ENCODE data around the gene MCAM.

The MCAM gene

GRCh38 chr11:119316729-119317591 is at the start of gene MCAM:
Gene MCAM (minus strand): TSS chr11:119317130. CDS start chr11:119317101, 29 bp downstream.
- DNase-seq (ENCODE audit: low read depth in 3 of 3, low spot score in 1 of 3) = no peak

- DNase-seq (ENCODE audit: low read depth in 3 of 3, low spot score in 1 of 3) = no peak
Measured at GRCh38 chr11:119365071-119365591, 48.2 kb upstream of the MCAM start.

- DNase-seq (ENCODE audit: low read depth in 3 of 3, low spot score in 1 of 3) = peak in 2 of 3 donors; percentile 21 to 52
Measured at GRCh38 chr11:119363851-119364590, 47.1 kb upstream of the MCAM start.

GRCh38 chr11:119363081-119363850 is 46.3 kb upstream of the MCAM start:
- DNase-seq (ENCODE audit: low read depth in 3 of 3, low spot score in 1 of 3) = no peak

- DNase-seq (ENCODE audit: low read depth in 3 of 3, low spot score in 1 of 3) = no peak
Measured at GRCh38 chr11:119362741-119363080, 45.8 kb upstream of the MCAM start.

GRCh38 chr11:119361941-119362725 is 45.2 kb upstream of the MCAM start:
- no peak for DNase-seq (ENCODE audit: low read depth in 3 of 3, low spot score in 1 of 3)

GRCh38 chr11:119361056-119361787 is 44.3 kb upstream of the MCAM start:
- no peak for DNase-seq (ENCODE audit: low read depth in 3 of 3, low spot score in 1 of 3)

GRCh38 chr11:119359365-119360214 is 42.7 kb upstream of the MCAM start:
- no peak for DNase-seq (ENCODE audit: low read depth in 3 of 3, low spot score in 1 of 3)

GRCh38 chr11:119357074-119357473 is 40.1 kb upstream of the MCAM start:
- no peak for DNase-seq (ENCODE audit: low read depth in 3 of 3, low spot score in 1 of 3)

- DNase-seq (ENCODE audit: low read depth in 3 of 3, low spot score in 1 of 3) = peak; percentile 40 to 63 (median 41)
Measured at GRCh38 chr11:119356349-119357031, 39.6 kb upstream of the MCAM start.

- no peak for DNase-seq (ENCODE audit: low read depth in 3 of 3, low spot score in 1 of 3)
Measured at GRCh38 chr11:119355091-119355843, 38.3 kb upstream of the MCAM start.

- no peak for DNase-seq (ENCODE audit: low read depth in 3 of 3, low spot score in 1 of 3)
Measured at GRCh38 chr11:119352857-119353260, 35.9 kb upstream of the MCAM start.

GRCh38 chr11:119351232-119351631 is 34.3 kb upstream of the MCAM start:
- DNase-seq (ENCODE audit: low read depth in 3 of 3, low spot score in 1 of 3) = no peak

GRCh38 chr11:119350302-119350701 is 33.4 kb upstream of the MCAM start:
- no peak for DNase-seq (ENCODE audit: low read depth in 3 of 3, low spot score in 1 of 3)

- no peak for DNase-seq (ENCODE audit: low read depth in 3 of 3, low spot score in 1 of 3)
Measured at GRCh38 chr11:119347940-119348605, 31.1 kb upstream of the MCAM start.

- no peak for DNase-seq (ENCODE audit: low read depth in 3 of 3, low spot score in 1 of 3)
Measured at GRCh38 chr11:119347242-119347641, 30.3 kb upstream of the MCAM start.

- DNase-seq (ENCODE audit: low read depth in 3 of 3, low spot score in 1 of 3) = no peak
Measured at GRCh38 chr11:119346605-119347004, 29.7 kb upstream of the MCAM start, which contains the start of gene MFRP. Gene MFRP (minus strand): TSS chr11:119346705. CDS start chr11:119346513, 192 bp downstream.

Measured in stimulated activated CD4-positive, alpha-beta T cell treated with anti-CD3 and anti-CD28 coated beads, TNF-alpha, amount 100 ng/mL, for 1 hour (primary cell).